ENCODE data around the gene ANXA2. TPM values are rescaled to one million over a fixed set of nuclear protein-coding genes. Genes with fewer than 3 reads are reported as not detected.

Gene ANXA2
- 2,051 TPM for polyA plus RNA-seq (2013, experiment 1 of 2)
- 2,053 TPM for polyA plus RNA-seq (2013, experiment 2 of 2)

DNA sequence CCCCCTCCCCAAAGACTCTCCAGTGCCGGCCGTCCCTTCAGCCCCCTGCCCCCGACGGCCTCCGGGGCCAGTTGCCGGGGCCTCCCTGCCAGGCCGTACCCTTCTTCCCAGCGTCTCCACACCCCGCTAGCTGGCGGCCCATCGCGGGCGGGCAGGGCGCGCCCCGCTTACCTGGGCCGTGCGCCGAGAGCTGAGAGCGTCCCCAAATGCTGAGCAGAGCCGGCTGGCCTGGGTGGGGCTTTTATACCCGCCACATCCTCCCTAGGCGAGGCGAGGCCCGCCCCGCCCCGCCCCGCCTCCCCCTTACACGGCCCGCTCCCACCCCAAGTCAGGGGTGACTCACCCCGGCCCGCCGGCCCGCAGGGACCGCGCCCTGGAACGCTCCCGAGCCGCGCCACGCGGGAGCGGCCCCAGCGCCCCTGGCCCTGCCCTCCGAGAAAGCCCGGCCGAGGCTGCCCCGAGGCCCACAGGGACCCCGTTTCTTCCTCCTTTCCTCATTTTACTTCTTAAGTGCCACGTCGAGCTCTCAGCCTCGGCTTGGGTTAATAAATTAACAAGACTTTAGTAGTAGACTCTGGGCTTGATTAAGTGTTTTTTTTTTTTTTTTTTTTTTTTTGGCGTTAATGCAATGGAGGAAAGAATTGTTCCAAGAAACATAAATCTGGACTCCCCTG, at the start of gene ANXA2:
ANXA2 (minus strand) TSS at position 215 of the 674 bp plus-strand sequence. CDS start 11,911 bp downstream, outside the sequence.
- Histone ChIP-seq H2BK15ac (ENCODE audit: low read depth, poor library complexity, severe bottlenecking) (peak within 1 kb of the TSS; percentile 100), H3K27ac (ENCODE audit: low read length, poor library complexity, severe bottlenecking) (peak within 1 kb of the TSS; percentile 99), H4K91ac (ENCODE audit: low read length) (peak within 1 kb of the TSS; percentile 100), H3K4ac (ENCODE audit: low read depth in 1 of 2, low read length in 2 of 2) (peak within 1 kb of the TSS; percentile 99), H3K14ac (ENCODE audit: low read length in 2 of 2) (peak within 1 kb of the TSS; percentile 92 to 98), H2BK12ac (ENCODE audit: low read length in 2 of 2) (peak within 1 kb of the TSS; percentile 67 to 94), H3K18ac (ENCODE audit: low read depth in 1 of 2, low read length in 2 of 2) (peak within 1 kb of the TSS; percentile 100), H2BK120ac (ENCODE audit: low read depth, low read length) (peak within 1 kb of the TSS; percentile 100), H3K23ac (ENCODE audit: low read length in 2 of 2) (peak within 1 kb of the TSS; percentile 64 to 96), H3K27me3 (ENCODE audit: control insufficient read depth in 1 of 2, insufficient read depth in 1 of 2, low read length in 2 of 2) (no peaks in the 10 kb centered on the region), H3K9ac (ENCODE audit: low read length) (peak within 1 kb of the TSS; percentile 100), H2BK5ac (ENCODE audit: low read depth, low read length, poor library complexity, severe bottlenecking) (peak within 1 kb of the TSS; percentile 100), H3K4me3 (ENCODE audit: insufficient read depth in 1 of 2, low read depth in 1 of 2, low read length in 2 of 2) (peak within 1 kb of the TSS; percentile 90 to 92), H3K36me3 (ENCODE audit: control insufficient read depth in 1 of 2, insufficient read depth in 2 of 2, low read depth in 1 of 2, low read length in 2 of 2) (peaks cover 11 to 35% of the 10 kb centered on the region in 2 experiments), H2AK5ac (ENCODE audit: low read length, severe bottlenecking) (peak within 1 kb of the TSS; percentile 98), H3K79me1 (replicated peaks; ENCODE audit: low read length, poor library complexity, severe bottlenecking) (no peaks in the 10 kb centered on the region), H3K9me3 (ENCODE audit: control insufficient read depth, low read length) (no peaks in the 10 kb centered on the region), H3K4me2 (ENCODE audit: low read length, poor library complexity, severe bottlenecking) (peak within 1 kb of the TSS; percentile 77), H4K8ac (ENCODE audit: low read length) (peak within 1 kb of the TSS; percentile 100), H2AFZ (ENCODE audit: low read depth, low read length) (no peak within 1 kb of the TSS), H3K4me1 (ENCODE audit: control insufficient read depth, insufficient read depth, low read depth, low read length) (peaks cover 25% of the 10 kb centered on the region)
- peak; percentile 90 for DNase-seq
- under 1% methylated on average over 43 of the region's 53 CpGs for WGBS

DNA sequence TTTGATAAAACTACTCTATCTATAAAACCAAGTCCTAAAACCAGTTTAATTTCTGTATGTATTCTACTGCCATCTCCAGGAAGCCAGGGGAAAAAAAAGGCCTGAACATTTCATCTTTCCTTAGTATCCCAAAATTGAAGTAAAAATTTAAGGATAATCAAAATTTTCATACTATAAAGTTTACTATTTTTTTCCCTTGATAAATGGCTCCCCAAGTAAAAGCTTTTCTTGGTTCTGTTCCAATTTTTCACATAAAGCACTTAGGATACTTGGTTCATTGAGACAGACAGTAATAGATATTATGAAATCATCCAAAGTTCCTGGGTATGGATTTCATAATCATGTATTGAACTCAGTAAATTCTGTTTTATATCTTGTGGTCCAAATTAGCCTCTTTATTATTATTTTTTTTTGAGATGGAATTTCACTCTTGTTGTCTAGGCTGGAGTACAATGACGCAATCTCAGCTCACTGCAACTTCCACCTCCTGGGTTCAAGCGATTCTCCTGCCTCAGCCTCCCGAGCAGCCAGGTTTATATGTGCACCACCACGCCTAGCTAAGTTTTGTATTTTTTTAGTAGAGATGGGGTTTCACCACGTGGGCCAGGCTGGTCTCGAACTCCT, 46.6 kb upstream of the ANXA2 start:
- Histone ChIP-seq H2AK5ac (ENCODE audit: low read length, severe bottlenecking) (no peak overlapping the region), H2BK5ac (ENCODE audit: low read depth, low read length, poor library complexity, severe bottlenecking) (no peak overlapping the region)

DNA sequence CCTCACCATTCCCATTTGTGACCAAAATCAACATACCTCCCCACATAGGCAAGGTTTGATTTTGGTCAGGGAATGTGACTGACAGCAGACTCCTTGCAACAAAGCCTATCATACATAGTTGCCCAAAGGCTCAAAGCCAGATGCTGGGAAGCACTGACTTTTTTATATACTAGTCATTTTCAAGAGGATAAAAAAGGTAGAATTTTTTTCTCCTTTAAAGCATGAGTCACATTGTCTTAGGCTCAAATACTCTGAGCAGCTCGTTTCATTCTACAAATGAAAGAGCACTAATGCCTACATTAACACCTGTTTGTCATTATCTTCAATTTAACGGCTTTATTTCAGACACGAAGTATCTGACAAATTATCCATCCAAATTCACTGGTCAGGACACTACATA, 45.0 kb upstream of the ANXA2 start:
- H3K4me1 ChIP-seq (ENCODE audit: control insufficient read depth, insufficient read depth, low read depth, low read length): no peaks in the 10 kb centered on the region
- no peak overlapping the region for H3K23ac ChIP-seq (ENCODE audit: low read length in 2 of 2)
- H3K14ac ChIP-seq (ENCODE audit: low read length in 2 of 2): no peak overlapping the region
- no peak overlapping the region for H4K91ac ChIP-seq (ENCODE audit: low read length)
- no peak overlapping the region for H3K4me2 ChIP-seq (ENCODE audit: low read length, poor library complexity, severe bottlenecking)
- H3K27ac ChIP-seq (ENCODE audit: low read length, poor library complexity, severe bottlenecking): no peak overlapping the region
- H3K27me3 ChIP-seq (ENCODE audit: control insufficient read depth in 1 of 2, insufficient read depth in 1 of 2, low read length in 2 of 2): no peaks in the 10 kb centered on the region
- peak overlapping the region; percentile 30 for H3K9ac ChIP-seq (ENCODE audit: low read length)
- no peak overlapping the region for H2BK15ac ChIP-seq (ENCODE audit: low read depth, poor library complexity, severe bottlenecking)
- no peak for DNase-seq
- H2BK120ac ChIP-seq (ENCODE audit: low read depth, low read length): no peak overlapping the region
- H3K9me3 ChIP-seq (ENCODE audit: control insufficient read depth, low read length): no peaks in the 10 kb centered on the region
- H3K18ac ChIP-seq (ENCODE audit: low read depth in 1 of 2, low read length in 2 of 2): peak overlapping the region in 1 of 2 experiments; percentile 34
- no peak overlapping the region for H2AK5ac ChIP-seq (ENCODE audit: low read length, severe bottlenecking)
- no peak overlapping the region for H3K4ac ChIP-seq (ENCODE audit: low read depth in 1 of 2, low read length in 2 of 2)
- H4K8ac ChIP-seq (ENCODE audit: low read length): no peak overlapping the region
- H3K36me3 ChIP-seq (ENCODE audit: control insufficient read depth in 1 of 2, insufficient read depth in 2 of 2, low read depth in 1 of 2, low read length in 2 of 2): peaks cover 6 to 34% of the 10 kb centered on the region in 2 experiments
- H3K79me1 ChIP-seq (replicated peaks; ENCODE audit: low read length, poor library complexity, severe bottlenecking): peaks cover 11% of the 10 kb centered on the region
- no peak overlapping the region for H2BK5ac ChIP-seq (ENCODE audit: low read depth, low read length, poor library complexity, severe bottlenecking)
- WGBS: 83% methylated on average over 3 of the region's 3 CpGs
- no peak overlapping the region for H3K4me3 ChIP-seq (ENCODE audit: insufficient read depth in 1 of 2, low read depth in 1 of 2, low read length in 2 of 2)
- peak overlapping the region in 1 of 2 experiments; percentile 39 for H2BK12ac ChIP-seq (ENCODE audit: low read length in 2 of 2)
- no peak overlapping the region for H2AFZ ChIP-seq (ENCODE audit: low read depth, low read length)

More for the DNA sequence above, 46.6 kb upstream of the ANXA2 start:
- H3K9me3 ChIP-seq (ENCODE audit: control insufficient read depth, low read length): no peaks in the 10 kb centered on the region
- no peak overlapping the region for H3K18ac ChIP-seq (ENCODE audit: low read depth in 1 of 2, low read length in 2 of 2)
- H3K4me1 ChIP-seq (ENCODE audit: control insufficient read depth, insufficient read depth, low read depth, low read length): no peaks in the 10 kb centered on the region
- H3K79me1 ChIP-seq (replicated peaks; ENCODE audit: low read length, poor library complexity, severe bottlenecking): peaks cover 9% of the 10 kb centered on the region
- H3K27ac ChIP-seq (ENCODE audit: low read length, poor library complexity, severe bottlenecking): no peak overlapping the region
- H2BK15ac ChIP-seq (ENCODE audit: low read depth, poor library complexity, severe bottlenecking): no peak overlapping the region
- H2BK12ac ChIP-seq (ENCODE audit: low read length in 2 of 2): no peak overlapping the region
- H3K23ac ChIP-seq (ENCODE audit: low read length in 2 of 2): no peak overlapping the region
- H3K4me3 ChIP-seq (ENCODE audit: insufficient read depth in 1 of 2, low read depth in 1 of 2, low read length in 2 of 2): no peak overlapping the region
- peaks cover 4 to 35% of the 10 kb centered on the region in 2 experiments for H3K36me3 ChIP-seq (ENCODE audit: control insufficient read depth in 1 of 2, insufficient read depth in 2 of 2, low read depth in 1 of 2, low read length in 2 of 2)
- H3K4ac ChIP-seq (ENCODE audit: low read depth in 1 of 2, low read length in 2 of 2): no peak overlapping the region
- no peak overlapping the region for H3K14ac ChIP-seq (ENCODE audit: low read length in 2 of 2)
- no peak overlapping the region for H4K91ac ChIP-seq (ENCODE audit: low read length)
- no peak overlapping the region for H2AFZ ChIP-seq (ENCODE audit: low read depth, low read length)
- no peak overlapping the region for H4K8ac ChIP-seq (ENCODE audit: low read length)
- no peaks in the 10 kb centered on the region for H3K27me3 ChIP-seq (ENCODE audit: control insufficient read depth in 1 of 2, insufficient read depth in 1 of 2, low read length in 2 of 2)
- no peak overlapping the region for H2BK120ac ChIP-seq (ENCODE audit: low read depth, low read length)
- no peak overlapping the region for H3K4me2 ChIP-seq (ENCODE audit: low read length, poor library complexity, severe bottlenecking)
- peak; percentile 52 for DNase-seq
- no peak overlapping the region for H3K9ac ChIP-seq (ENCODE audit: low read length)
- WGBS: 88% methylated on average over 6 of the region's 6 CpGs

DNA sequence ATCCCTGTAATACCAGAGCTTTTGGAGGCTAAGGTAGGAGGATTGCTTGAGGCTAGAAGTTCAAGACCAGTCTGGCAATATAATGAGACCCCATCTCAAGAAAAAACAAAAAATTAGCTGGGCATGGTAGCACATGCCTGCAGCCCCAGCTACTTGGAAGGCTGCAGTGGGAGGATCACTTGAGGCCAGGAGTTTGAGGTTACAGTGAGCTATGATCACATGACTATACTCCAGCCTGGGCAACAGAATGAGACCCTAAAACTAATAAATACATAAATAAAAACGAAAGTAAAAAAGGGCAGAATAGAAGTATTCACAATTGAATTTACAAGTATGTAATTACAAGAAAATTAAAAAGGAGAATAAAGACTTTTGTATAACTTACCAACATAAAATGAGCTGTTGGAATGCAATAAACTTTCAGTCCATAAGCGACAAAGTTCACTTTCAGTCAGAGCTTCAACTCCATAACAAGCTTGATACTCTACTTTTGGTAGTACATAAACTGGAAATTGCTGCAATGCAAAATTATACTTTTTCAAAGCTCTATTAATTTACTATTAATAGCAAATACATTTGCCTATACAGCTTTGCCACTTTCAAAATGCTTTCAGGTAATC, 44.4 kb upstream of the ANXA2 start:
- WGBS: no CpG with 5 or more reads among the region's 2 CpGs
- no peak overlapping the region for H4K91ac ChIP-seq (ENCODE audit: low read length)

More for the DNA sequence above, 44.4 kb upstream of the ANXA2 start:
- H2BK12ac ChIP-seq (ENCODE audit: low read length in 2 of 2): no peak overlapping the region
- no peaks in the 10 kb centered on the region for H3K27me3 ChIP-seq (ENCODE audit: control insufficient read depth in 1 of 2, insufficient read depth in 1 of 2, low read length in 2 of 2)
- H3K23ac ChIP-seq (ENCODE audit: low read length in 2 of 2): no peak overlapping the region
- H3K9me3 ChIP-seq (ENCODE audit: control insufficient read depth, low read length): no peaks in the 10 kb centered on the region
- no peak overlapping the region for H2AFZ ChIP-seq (ENCODE audit: low read depth, low read length)
- H4K8ac ChIP-seq (ENCODE audit: low read length): no peak overlapping the region
- H3K79me1 ChIP-seq (replicated peaks; ENCODE audit: low read length, poor library complexity, severe bottlenecking): peaks cover 9% of the 10 kb centered on the region
- H3K14ac ChIP-seq (ENCODE audit: low read length in 2 of 2): no peak overlapping the region
- H3K36me3 ChIP-seq (ENCODE audit: control insufficient read depth in 1 of 2, insufficient read depth in 2 of 2, low read depth in 1 of 2, low read length in 2 of 2): peaks cover 6 to 33% of the 10 kb centered on the region in 2 experiments
- no peak overlapping the region for H2BK5ac ChIP-seq (ENCODE audit: low read depth, low read length, poor library complexity, severe bottlenecking)
- no peak for DNase-seq
- H3K18ac ChIP-seq (ENCODE audit: low read depth in 1 of 2, low read length in 2 of 2): no peak overlapping the region
- H2BK120ac ChIP-seq (ENCODE audit: low read depth, low read length): no peak overlapping the region
- no peak overlapping the region for H3K4me3 ChIP-seq (ENCODE audit: insufficient read depth in 1 of 2, low read depth in 1 of 2, low read length in 2 of 2)
- H3K9ac ChIP-seq (ENCODE audit: low read length): peak overlapping the region; percentile 5
- no peak overlapping the region for H2AK5ac ChIP-seq (ENCODE audit: low read length, severe bottlenecking)
- no peak overlapping the region for H3K4ac ChIP-seq (ENCODE audit: low read depth in 1 of 2, low read length in 2 of 2)
- no peak overlapping the region for H2BK15ac ChIP-seq (ENCODE audit: low read depth, poor library complexity, severe bottlenecking)
- no peak overlapping the region for H3K27ac ChIP-seq (ENCODE audit: low read length, poor library complexity, severe bottlenecking)
- no peaks in the 10 kb centered on the region for H3K4me1 ChIP-seq (ENCODE audit: control insufficient read depth, insufficient read depth, low read depth, low read length)
- H3K4me2 ChIP-seq (ENCODE audit: low read length, poor library complexity, severe bottlenecking): no peak overlapping the region

Measured in mesenchymal stem cell (in vitro differentiated cells and primary cell).